ENCODE measurements around the gene HOOK1.

DNA sequence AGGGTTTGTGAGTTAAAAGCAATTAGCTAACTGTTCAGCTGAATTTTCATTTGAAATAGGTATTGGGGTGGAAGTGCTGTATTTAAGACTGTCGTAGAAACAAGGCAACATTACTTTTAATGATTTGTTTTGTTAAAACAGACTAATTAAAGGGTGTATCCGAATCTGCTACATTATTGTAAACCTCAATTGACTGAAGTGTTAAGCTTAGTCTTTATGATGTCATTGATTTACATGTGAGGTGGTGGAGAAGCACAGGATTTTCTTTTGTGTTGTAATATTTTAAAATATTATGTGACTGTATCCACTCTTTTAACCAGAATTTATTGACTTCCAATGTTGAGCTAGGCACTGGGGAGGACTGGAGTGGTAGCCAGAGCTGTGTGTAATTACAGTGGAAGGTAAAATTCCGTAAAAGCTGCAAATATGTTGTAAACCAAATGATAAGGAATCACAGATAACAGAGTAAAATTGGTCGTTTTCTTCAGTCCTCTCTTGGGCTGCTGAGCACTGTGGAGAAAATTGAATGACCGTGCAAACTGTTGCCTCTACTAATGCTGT is 1.6 kb downstream of the HOOK1 start:
- TF ChIP-seq POLR2AphosphoS5 (IDR thresholded peaks at IDR 0.05) (no peak), EP300 (IDR thresholded peaks at IDR 0.05) (no peak), POLR2A (IDR thresholded peaks at IDR 0.05) (no peak)
- TF ChIP-seq, protein P1, sequence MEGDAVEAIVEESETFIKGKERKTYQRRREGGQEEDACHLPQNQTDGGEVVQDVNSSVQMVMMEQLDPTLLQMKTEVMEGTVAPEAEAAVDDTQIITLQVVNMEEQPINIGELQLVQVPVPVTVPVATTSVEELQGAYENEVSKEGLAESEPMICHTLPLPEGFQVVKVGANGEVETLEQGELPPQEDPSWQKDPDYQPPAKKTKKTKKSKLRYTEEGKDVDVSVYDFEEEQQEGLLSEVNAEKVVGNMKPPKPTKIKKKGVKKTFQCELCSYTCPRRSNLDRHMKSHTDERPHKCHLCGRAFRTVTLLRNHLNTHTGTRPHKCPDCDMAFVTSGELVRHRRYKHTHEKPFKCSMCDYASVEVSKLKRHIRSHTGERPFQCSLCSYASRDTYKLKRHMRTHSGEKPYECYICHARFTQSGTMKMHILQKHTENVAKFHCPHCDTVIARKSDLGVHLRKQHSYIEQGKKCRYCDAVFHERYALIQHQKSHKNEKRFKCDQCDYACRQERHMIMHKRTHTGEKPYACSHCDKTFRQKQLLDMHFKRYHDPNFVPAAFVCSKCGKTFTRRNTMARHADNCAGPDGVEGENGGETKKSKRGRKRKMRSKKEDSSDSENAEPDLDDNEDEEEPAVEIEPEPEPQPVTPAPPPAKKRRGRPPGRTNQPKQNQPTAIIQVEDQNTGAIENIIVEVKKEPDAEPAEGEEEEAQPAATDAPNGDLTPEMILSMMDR (IDR thresholded peaks at IDR 0.05), result no peak
